ENCODE results near the gene INO80D. TPM values are rescaled to one million over a fixed set of nuclear protein-coding genes. Genes with fewer than 3 reads are reported as not detected.
"Not testable (repeated sequence)": the region's sequence is repeated elsewhere in the genome, so short reads cannot be mapped to it uniquely, and the experiment has no call there.

Gene INO80D
- total and polyA plus RNA-seq, 2 experiments from 2014 or later = 2.7 to 6.1 TPM

DNA sequence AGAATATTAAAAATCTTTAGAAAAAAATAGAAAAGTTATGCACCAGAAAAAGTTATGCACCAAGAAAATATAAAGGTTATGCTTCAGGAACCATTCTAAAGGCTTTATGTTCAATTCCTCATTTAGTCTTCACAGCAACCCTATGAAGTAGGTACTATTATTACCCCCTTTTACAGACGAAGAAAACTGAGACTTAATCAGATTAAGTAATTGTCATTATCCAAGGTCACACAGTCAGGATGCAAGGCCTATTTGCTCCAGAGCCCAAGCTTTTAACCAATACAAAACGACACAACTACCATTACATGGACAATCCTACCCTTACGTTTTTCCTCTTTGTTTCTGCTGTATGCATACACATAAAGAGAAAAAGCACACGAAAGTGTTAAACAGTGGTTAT is 5.0 kb downstream of the INO80D start:
- Histone ChIP-seq H3K4me3 (no peak overlapping the region), H3K27ac (no peak overlapping the region), H3K36me3 (no peaks in the 10 kb centered on the region), H3K27me3 (no peaks in the 10 kb centered on the region), H3K9me3 (ENCODE audit: low read depth) (no peaks in the 10 kb centered on the region), H3K4me1 (ENCODE audit: low read depth) (peaks cover 6% of the 10 kb centered on the region)
- TF ChIP-seq, protein P1, sequence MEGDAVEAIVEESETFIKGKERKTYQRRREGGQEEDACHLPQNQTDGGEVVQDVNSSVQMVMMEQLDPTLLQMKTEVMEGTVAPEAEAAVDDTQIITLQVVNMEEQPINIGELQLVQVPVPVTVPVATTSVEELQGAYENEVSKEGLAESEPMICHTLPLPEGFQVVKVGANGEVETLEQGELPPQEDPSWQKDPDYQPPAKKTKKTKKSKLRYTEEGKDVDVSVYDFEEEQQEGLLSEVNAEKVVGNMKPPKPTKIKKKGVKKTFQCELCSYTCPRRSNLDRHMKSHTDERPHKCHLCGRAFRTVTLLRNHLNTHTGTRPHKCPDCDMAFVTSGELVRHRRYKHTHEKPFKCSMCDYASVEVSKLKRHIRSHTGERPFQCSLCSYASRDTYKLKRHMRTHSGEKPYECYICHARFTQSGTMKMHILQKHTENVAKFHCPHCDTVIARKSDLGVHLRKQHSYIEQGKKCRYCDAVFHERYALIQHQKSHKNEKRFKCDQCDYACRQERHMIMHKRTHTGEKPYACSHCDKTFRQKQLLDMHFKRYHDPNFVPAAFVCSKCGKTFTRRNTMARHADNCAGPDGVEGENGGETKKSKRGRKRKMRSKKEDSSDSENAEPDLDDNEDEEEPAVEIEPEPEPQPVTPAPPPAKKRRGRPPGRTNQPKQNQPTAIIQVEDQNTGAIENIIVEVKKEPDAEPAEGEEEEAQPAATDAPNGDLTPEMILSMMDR (IDR thresholded peaks at IDR 0.05; ENCODE audit: low read depth, low read length) = no peak
- DNase-seq (ENCODE audit: low read depth in 1 of 2, low spot score in 1 of 2) = no peak

DNA sequence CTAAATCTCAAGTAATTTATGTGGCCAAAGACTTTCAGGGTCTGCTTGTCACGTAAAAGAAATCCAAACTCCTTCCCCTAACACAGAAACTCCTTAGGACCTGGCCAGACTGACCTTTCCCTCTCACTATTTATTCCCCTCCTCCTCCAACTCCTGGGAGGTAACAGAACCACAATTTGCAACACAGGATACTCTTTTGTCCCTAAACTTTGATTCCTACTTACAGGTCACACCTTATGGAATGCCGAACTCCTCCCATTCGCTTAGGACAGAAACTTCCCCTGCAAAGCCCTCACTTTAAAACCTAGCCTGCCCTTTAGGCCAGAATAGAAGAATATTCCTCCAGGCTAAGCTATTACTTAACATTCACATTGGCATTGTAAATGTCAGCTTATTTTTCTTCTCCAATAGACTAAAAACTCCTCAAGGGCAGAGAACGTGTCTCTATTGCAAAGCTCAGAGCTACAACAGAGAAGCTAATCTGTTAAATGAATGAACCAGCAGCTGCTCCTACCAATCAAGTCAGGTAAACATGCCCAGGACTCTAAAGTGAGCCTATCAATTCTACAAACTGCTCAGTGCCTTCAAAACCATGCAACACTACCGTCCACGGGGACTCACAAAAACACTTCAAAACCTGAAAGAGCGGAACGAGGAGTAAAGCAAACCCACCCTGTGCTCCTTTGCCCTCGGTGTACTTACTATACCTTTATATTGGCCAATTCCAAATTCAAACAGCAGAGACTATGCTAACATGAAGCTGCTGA is 6.1 kb downstream of the INO80D start:
- Histone ChIP-seq H3K27ac (peak overlapping the region; percentile 47), H3K9me3 (ENCODE audit: low read depth) (no peaks in the 10 kb centered on the region), H3K27me3 (no peaks in the 10 kb centered on the region), H3K4me1 (ENCODE audit: low read depth) (peaks cover 6% of the 10 kb centered on the region), H3K36me3 (no peaks in the 10 kb centered on the region), H3K4me3 (no peak overlapping the region)
- DNase-seq (ENCODE audit: low read depth in 1 of 2, low spot score in 1 of 2) = no peak
- TF ChIP-seq, protein P1 (IDR thresholded peaks at IDR 0.05; ENCODE audit: low read depth, low read length) = no peak

DNA sequence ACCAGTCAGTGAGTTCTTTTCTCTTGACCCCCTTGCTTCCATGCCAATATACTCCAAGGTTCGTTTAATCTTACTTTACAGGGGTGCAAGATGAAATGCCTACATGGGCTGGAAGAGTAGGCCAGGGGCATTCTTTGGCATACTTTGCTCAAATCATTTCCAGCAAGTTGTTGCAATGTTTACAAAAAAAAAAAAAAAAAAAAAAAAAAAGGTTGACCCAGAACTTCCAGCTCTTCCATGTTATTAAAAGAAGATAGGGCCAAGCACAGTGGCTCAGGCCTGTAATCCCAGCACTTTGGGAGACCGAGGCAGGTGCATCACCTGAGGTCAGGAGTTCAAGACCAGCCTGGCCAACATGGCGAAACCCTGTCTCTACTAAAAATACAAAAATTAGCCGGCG is 8.1 kb downstream of the INO80D start:
- not testable (repeated sequence) for H3K27ac ChIP-seq; DNase-seq (ENCODE audit: low read depth in 1 of 2, low spot score in 1 of 2)

DNA sequence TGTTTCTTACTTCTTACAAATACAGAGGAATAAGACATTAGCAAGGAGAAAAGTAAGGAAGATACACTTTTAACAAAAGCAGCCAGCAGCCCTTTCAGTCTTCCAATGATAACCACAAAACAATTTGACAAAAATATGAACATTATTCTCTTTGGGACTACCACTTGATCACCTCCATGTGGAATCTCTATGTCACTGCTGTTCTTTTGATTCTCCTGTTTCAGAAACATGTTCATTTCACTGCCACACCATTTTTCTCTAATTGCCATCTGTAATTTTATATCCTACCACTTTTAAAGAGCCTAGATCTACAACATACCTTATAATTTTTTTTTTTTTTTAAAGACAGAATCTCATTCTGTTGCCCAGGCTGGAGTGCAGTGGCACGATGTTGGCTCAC is 10.9 kb downstream of the INO80D start:
- no peak overlapping the region for H3K27ac ChIP-seq
- no peak overlapping the region for H3K4me3 ChIP-seq
- TF ChIP-seq, protein P1 (IDR thresholded peaks at IDR 0.05; ENCODE audit: low read depth, low read length) = no peak
- H3K4me1 ChIP-seq (ENCODE audit: low read depth) = no peaks in the 10 kb centered on the region
- no peaks in the 10 kb centered on the region for H3K27me3 ChIP-seq
- no peaks in the 10 kb centered on the region for H3K9me3 ChIP-seq (ENCODE audit: low read depth)
- DNase-seq (ENCODE audit: low read depth in 1 of 2, low spot score in 1 of 2) = no peak
- H3K36me3 ChIP-seq = no peaks in the 10 kb centered on the region

More for the DNA sequence above, 8.1 kb downstream of the INO80D start:
- H3K9me3 ChIP-seq (ENCODE audit: low read depth); H3K4me1 ChIP-seq (ENCODE audit: low read depth); H3K4me3 ChIP-seq; H3K36me3 ChIP-seq; H3K27me3 ChIP-seq: not testable (repeated sequence)

DNA sequence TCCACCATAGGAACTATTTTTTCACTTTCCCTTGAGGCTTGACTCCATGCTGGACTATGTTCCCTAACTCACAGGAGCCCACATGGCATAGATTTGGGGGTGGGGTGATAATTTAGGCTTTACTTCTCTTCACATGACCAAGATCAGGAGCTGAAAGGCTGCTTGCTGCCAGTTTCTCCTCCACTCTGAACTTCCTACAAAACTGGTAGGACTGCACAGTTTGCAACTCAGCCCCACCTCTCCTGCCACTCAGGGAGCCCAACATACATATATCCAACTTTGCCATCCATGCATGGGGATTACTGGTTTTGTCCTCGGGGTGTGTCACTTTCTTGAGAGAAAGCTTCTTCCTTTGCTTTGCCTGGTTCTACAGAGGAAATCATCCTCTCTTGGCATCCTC is 14.2 kb downstream of the INO80D start:
- Histone ChIP-seq H3K27ac (no peak overlapping the region), H3K27me3 (no peaks in the 10 kb centered on the region), H3K4me3 (no peak overlapping the region), H3K36me3 (no peaks in the 10 kb centered on the region), H3K9me3 (ENCODE audit: low read depth) (no peaks in the 10 kb centered on the region), H3K4me1 (ENCODE audit: low read depth) (no peaks in the 10 kb centered on the region)
- DNase-seq (ENCODE audit: low read depth in 1 of 2, low spot score in 1 of 2) = no peak
- TF ChIP-seq, protein P1 (IDR thresholded peaks at IDR 0.05; ENCODE audit: low read depth, low read length) = no peak

DNA sequence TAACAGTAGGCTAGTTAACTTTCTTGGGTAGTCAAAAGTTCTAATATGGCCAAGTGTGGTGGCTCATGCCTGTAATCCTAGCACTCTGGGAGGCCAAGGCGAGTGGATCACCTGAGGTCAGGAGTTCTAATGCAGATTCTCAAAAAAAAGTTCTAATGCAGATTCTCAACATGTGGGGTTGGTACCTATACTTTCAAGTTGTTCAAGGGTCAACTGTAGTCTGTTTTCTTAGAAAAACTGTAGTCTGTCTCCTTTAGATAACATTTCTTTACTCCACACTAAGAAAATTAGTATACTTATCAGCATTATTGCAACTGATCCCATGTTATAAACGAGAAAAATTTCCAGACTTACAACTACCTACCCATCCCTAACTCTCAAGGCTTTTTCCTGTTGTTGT is 16.6 kb downstream of the INO80D start:
- DNase-seq (ENCODE audit: low read depth in 1 of 2, low spot score in 1 of 2) = no peak
- no peak overlapping the region for H3K27ac ChIP-seq
- H3K27me3 ChIP-seq = no peaks in the 10 kb centered on the region
- H3K4me3 ChIP-seq = no peak overlapping the region
- TF ChIP-seq, protein P1 (IDR thresholded peaks at IDR 0.05; ENCODE audit: low read depth, low read length) = no peak
- no peaks in the 10 kb centered on the region for H3K36me3 ChIP-seq
- H3K4me1 ChIP-seq (ENCODE audit: low read depth) = no peaks in the 10 kb centered on the region
- H3K9me3 ChIP-seq (ENCODE audit: low read depth) = no peaks in the 10 kb centered on the region
